Stimulated activated naive B cell treated with anti-CD40 and anti-IgM and Interleukin-4, amounts not matched to agents 10 μg/mL and 1 μg/mL and 100 μg/mL, for 72 hours (primary cell): ENCODE measurements around the gene CCL18.
"Not testable (repeated sequence)": the region's sequence is repeated elsewhere in the genome, so short reads cannot be mapped to it uniquely, and the experiment has no call there.

ENCODE experiments used
- ATAC-seq, 2 donors: fragments of 150-1000 bp; cut with Tn5 transposase; replicated peaks; 2 replicates each; pipeline ENCODE4 v1.10.0; 2021; ENCODE audit warnings: moderate library complexity in 1 of 2
- DNase-seq: peaks from one replicate; pipeline ENCODE4 v3.0.0; 2021
- H3K27ac Mint-ChIP-seq: one replicate; pipeline ENCODE4 v1.8.0; 2022; ENCODE audit warnings: mild to moderate bottlenecking, mixed read lengths
- H3K27me3 Mint-ChIP-seq, 2 donors: one replicate each; pipeline ENCODE4 v1.8.0; 2022; ENCODE audit warnings: mixed read lengths in 2 of 2
- H3K36me3 Mint-ChIP-seq, 2 donors: one replicate each; pipeline ENCODE4 v1.8.0; 2022; ENCODE audit warnings: mixed read lengths in 2 of 2, mild to moderate bottlenecking in 1 of 2
- H3K4me1 Mint-ChIP-seq, 2 donors: one replicate each; pipeline ENCODE4 v1.8.0; 2022; ENCODE audit warnings: mixed read lengths in 2 of 2, mild to moderate bottlenecking in 1 of 2
- H3K4me3 Mint-ChIP-seq, 2 donors: one replicate each; pipeline ENCODE4 v1.8.0; 2022; ENCODE audit warnings: mild to moderate bottlenecking in 2 of 2, mixed read lengths in 2 of 2, moderate library complexity in 1 of 2
- H3K9me3 Mint-ChIP-seq, 2 donors: one replicate each; pipeline ENCODE4 v1.8.0; 2022; ENCODE audit warnings: mixed read lengths in 2 of 2, mild to moderate bottlenecking in 1 of 2

The CCL18 gene

DNA sequence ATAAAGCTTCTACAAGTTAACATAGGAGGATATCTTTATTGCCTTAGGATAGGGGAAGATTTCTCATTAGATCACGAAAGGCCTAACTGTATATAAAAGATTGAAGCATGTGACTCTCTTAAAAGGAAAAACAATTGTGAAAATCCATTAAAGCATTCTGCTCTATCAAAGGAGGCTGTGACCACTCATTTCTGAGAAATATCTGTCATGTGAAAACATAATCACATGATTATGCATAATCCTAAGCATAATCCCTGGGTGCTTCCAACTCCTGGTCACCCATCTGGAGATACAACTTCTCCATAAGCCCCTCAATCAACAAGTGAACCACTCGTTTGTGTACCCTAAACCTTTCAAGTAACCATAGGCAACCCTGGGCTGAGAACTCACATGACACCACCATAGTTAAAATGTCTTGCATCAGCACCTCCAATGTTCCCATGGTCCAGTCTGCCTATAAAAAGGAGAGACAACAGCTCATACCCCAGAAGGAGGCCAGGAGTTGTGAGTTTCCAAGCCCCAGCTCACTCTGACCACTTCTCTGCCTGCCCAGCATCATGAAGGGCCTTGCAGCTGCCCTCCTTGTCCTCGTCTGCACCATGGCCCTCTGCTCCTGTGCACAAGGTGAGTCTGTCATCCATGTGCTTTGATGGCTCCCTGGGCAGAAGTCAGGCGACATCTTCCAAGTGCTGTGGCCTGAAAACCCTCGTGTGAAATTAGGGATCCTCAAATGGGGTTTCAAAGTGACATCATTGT is at the start of gene CCL18:
Gene CCL18 (plus strand): TSS at position 487 of the 756 bp plus-strand sequence. CDS start 71 bp downstream, at position 558.
- Mint-ChIP-seq H3K4me1 (peaks cover 3 to 6% of the 10 kb centered on the region in 2 donors), H3K4me3 (no peak within 1 kb of the TSS), H3K27me3 (no peaks in the 10 kb centered on the region), H3K9me3 (peaks cover 0 to 4% of the 10 kb centered on the region in 2 donors), H3K27ac (no peak within 1 kb of the TSS), H3K36me3 (peaks cover 0 to 2% of the 10 kb centered on the region in 2 donors)
- no peak for ATAC-seq
- no peak for DNase-seq

DNA sequence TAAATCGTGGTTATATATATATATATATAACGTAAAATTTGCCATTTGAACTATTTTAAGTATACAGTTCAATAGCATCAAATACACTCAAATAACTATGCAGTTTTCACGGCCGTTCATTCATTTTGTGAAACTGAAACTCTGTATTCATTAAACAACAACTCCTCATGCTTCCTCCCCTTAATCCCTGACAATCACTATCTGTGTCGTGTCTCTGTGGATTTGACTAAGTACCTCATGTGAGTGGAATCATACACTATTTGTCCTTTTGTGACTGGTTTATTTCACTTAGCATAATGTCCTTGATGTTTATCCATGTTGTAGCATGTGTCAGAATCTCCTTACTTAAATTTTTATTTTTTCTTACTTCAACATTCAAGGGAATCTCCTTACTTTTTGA is 49.1 kb upstream of the CCL18 start:
- Mint-ChIP-seq H3K4me3 (no peak overlapping the region), H3K27me3 (no peaks in the 10 kb centered on the region), H3K27ac (no peak overlapping the region)

GRCh38 chr17:36015895-36016294 is 48.2 kb upstream of the CCL18 start:
- H3K4me3 Mint-ChIP-seq, H3K27me3 Mint-ChIP-seq, H3K27ac Mint-ChIP-seq, DNase-seq, ATAC-seq, H3K9me3 Mint-ChIP-seq, H3K36me3 Mint-ChIP-seq: not testable (repeated sequence)
- H3K4me1 Mint-ChIP-seq = peaks cover 11 to 23% of the 10 kb centered on the region in 2 donors

More for the DNA sequence above, 49.1 kb upstream of the CCL18 start:
- H3K9me3 Mint-ChIP-seq = peaks cover 6 to 7% of the 10 kb centered on the region in 2 donors
- H3K4me1 Mint-ChIP-seq = peaks cover 11 to 23% of the 10 kb centered on the region in 2 donors
- ATAC-seq (no peak), DNase-seq (no peak)
- H3K36me3 Mint-ChIP-seq = peaks cover 0 to 4% of the 10 kb centered on the region in 2 donors

- Mint-ChIP-seq H3K27me3 (no peaks in the 10 kb centered on the region), H3K27ac (peak overlapping the region; percentile 20), H3K4me3 (no peak overlapping the region), H3K9me3 (peaks cover 6 to 7% of the 10 kb centered on the region in 2 donors), H3K36me3 (peaks cover 0 to 4% of the 10 kb centered on the region in 2 donors), H3K4me1 (peaks cover 11 to 23% of the 10 kb centered on the region in 2 donors)
- DNase-seq = no peak
- no peak for ATAC-seq
These were observed 47.5 kb upstream of the CCL18 start for GRCh38 chr17:36016555-36016954.

DNA sequence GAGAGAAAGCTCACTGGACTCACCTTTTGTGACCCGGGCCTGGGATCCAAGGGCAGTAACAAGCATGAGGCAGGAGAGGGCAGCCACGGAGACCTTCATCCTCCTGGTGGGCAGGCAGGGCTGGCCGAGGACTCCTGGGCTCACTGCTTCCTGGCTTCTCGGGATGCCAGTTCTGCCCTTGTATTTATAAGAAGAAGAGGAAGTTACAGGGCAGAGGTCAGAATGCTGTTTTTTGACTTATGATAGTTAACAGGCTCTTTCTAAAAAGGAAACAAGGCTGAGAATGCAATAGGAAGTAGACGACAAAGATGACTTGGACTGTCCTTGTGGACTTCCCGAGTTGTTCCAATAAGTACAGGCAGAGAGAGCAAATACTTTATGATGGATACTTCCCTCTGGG is 46.3 kb upstream of the CCL18 start, which contains the start of gene CCL23:
Gene CCL23 (minus strand): TSS at position 174 of the 400 bp plus-strand sequence. CDS start 75 bp downstream, at position 99.
- ATAC-seq = peak; percentile 45 to 48
- Mint-ChIP-seq H3K36me3 (no peaks in the 10 kb centered on the region), H3K27ac (no peak within 1 kb of the TSS), H3K4me1 (peaks cover 11 to 20% of the 10 kb centered on the region in 2 donors), H3K27me3 (peaks cover 0 to 10% of the 10 kb centered on the region in 2 donors), H3K9me3 (peaks cover 1 to 2% of the 10 kb centered on the region in 2 donors), H3K4me3 (no peak within 1 kb of the TSS)
- no peak for DNase-seq

GRCh38 chr17:36019423-36019822 is 44.6 kb upstream of the CCL18 start:
- Mint-ChIP-seq H3K4me1 (peaks cover 11 to 19% of the 10 kb centered on the region in 2 donors), H3K36me3 (no peaks in the 10 kb centered on the region), H3K27me3 (peaks cover 4 to 13% of the 10 kb centered on the region in 2 donors), H3K9me3 (peaks cover 0 to 2% of the 10 kb centered on the region in 2 donors), H3K4me3 (no peak overlapping the region), H3K27ac (no peak overlapping the region)
- ATAC-seq (no peak), DNase-seq (no peak)

- no peaks in the 10 kb centered on the region for H3K4me1 Mint-ChIP-seq
These were observed 39.8 kb upstream of the CCL18 start for GRCh38 chr17:36024106-36024869.

GRCh38 chr17:36027761-36028160 is 36.3 kb upstream of the CCL18 start:
- H3K9me3 Mint-ChIP-seq = no peaks in the 10 kb centered on the region
- H3K27me3 Mint-ChIP-seq = peaks cover 22 to 31% of the 10 kb centered on the region in 2 donors
- H3K4me1 Mint-ChIP-seq = no peaks in the 10 kb centered on the region
- H3K4me3 Mint-ChIP-seq = no peak overlapping the region
- no peaks in the 10 kb centered on the region for H3K36me3 Mint-ChIP-seq
- H3K27ac Mint-ChIP-seq = no peak overlapping the region
- DNase-seq (no peak), ATAC-seq (no peak)

More at GRCh38 chr17:36024106-36024869, 39.8 kb upstream of the CCL18 start:
- ATAC-seq = no peak
- Mint-ChIP-seq H3K4me3 (no peak overlapping the region), H3K9me3 (peaks cover 0 to 2% of the 10 kb centered on the region in 2 donors), H3K36me3 (no peaks in the 10 kb centered on the region), H3K27me3 (peaks cover 10 to 22% of the 10 kb centered on the region in 2 donors), H3K27ac (no peak overlapping the region)
- DNase-seq = no peak

GRCh38 chr17:36030956-36031355 is 33.1 kb upstream of the CCL18 start:
- DNase-seq (no peak), ATAC-seq (no peak)
- Mint-ChIP-seq H3K4me1 (peaks cover 7 to 18% of the 10 kb centered on the region in 2 donors), H3K27me3 (peaks cover 22 to 33% of the 10 kb centered on the region in 2 donors), H3K9me3 (no peaks in the 10 kb centered on the region), H3K36me3 (no peaks in the 10 kb centered on the region), H3K4me3 (no peak overlapping the region), H3K27ac (no peak overlapping the region)

DNA sequence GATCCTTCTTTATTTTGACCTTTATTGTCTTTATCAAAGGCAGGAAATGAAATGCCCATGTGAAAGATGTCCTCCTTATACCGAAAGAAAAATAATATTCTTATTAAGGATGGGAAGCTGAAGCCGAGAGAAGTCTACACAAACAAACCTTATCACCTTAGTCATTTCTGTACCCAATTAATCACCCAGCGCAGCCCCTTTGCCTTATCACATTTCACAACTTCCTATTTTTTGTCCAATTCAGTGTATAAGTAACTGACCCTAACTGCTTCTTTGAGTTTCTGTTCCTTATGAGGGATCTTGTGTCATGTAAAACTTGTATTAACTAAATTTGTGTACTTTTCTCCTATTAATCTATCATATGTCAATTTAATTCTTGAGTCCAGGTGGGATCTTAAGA is 29.9 kb upstream of the CCL18 start:
- Mint-ChIP-seq H3K36me3 (no peaks in the 10 kb centered on the region), H3K9me3 (no peaks in the 10 kb centered on the region), H3K27me3 (peaks cover 16 to 26% of the 10 kb centered on the region in 2 donors), H3K27ac (no peak overlapping the region), H3K4me1 (peaks cover 7 to 18% of the 10 kb centered on the region in 2 donors), H3K4me3 (no peak overlapping the region)
- peak; percentile 99 for ATAC-seq
- DNase-seq = peak; percentile 20

DNA sequence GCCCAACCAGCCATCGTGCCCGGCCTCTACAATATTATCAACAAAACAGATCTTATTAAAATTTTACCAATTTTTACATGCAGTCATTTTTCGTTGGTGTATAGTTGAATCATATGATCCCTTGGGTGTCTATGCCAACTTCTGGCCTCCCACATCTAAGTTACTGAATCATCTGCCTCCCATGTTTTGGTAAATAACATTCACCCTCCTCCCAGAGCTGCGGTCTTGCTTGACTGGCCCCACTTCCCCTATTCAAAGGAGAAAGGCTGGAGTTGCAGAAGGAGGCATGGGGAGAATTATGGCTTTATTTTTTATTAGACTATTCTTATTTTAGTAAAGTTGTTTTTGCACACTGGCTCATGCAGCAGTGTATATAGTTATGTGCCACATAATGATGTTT is 27.8 kb upstream of the CCL18 start:
- H3K4me3 Mint-ChIP-seq = no peak overlapping the region
- H3K9me3 Mint-ChIP-seq = no peaks in the 10 kb centered on the region
- H3K4me1 Mint-ChIP-seq = peaks cover 7 to 18% of the 10 kb centered on the region in 2 donors
- ATAC-seq = no peak
- H3K36me3 Mint-ChIP-seq = no peaks in the 10 kb centered on the region
- no peak for DNase-seq
- H3K27me3 Mint-ChIP-seq = peaks cover 4 to 15% of the 10 kb centered on the region in 2 donors
- no peak overlapping the region for H3K27ac Mint-ChIP-seq

GRCh38 chr17:36048066-36048465 is 16.0 kb upstream of the CCL18 start:
- peaks cover 5 to 17% of the 10 kb centered on the region in 2 donors for H3K36me3 Mint-ChIP-seq
- H3K27me3 Mint-ChIP-seq = peaks cover 22 to 31% of the 10 kb centered on the region in 2 donors
- H3K4me3 Mint-ChIP-seq = no peak overlapping the region
- ATAC-seq (no peak), DNase-seq (no peak)
- no peaks in the 10 kb centered on the region for H3K4me1 Mint-ChIP-seq
- H3K9me3 Mint-ChIP-seq = peaks cover 14 to 24% of the 10 kb centered on the region in 2 donors
- H3K27ac Mint-ChIP-seq = no peak overlapping the region

DNA sequence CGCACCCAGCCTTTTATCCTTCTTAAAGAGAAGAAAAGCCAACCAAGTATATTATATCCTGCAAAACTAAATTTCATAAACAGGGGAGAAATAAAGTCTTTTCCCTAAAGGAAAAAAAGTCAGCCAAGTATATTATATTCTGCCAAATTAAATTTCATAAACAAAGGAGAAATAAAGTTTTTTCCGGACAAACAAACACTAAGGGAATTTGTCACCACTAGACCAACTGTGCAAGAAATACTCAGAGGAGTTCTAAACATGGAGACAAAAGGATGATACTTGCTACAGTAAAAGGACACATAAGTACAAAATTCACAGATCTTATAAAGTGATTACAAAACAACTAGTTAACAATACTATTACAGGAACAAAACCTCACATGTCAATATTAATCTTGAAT is 14.4 kb upstream of the CCL18 start:
- Mint-ChIP-seq H3K27me3 (peaks cover 16 to 27% of the 10 kb centered on the region in 2 donors), H3K9me3 (peaks cover 14 to 24% of the 10 kb centered on the region in 2 donors), H3K4me1 (no peaks in the 10 kb centered on the region), H3K4me3 (no peak overlapping the region), H3K36me3 (peaks cover 5 to 17% of the 10 kb centered on the region in 2 donors), H3K27ac (no peak overlapping the region)
- no peak for DNase-seq
- ATAC-seq = no peak

- Mint-ChIP-seq H3K4me1 (peaks cover 0 to 2% of the 10 kb centered on the region in 2 donors), H3K27ac (no peak overlapping the region), H3K4me3 (no peak overlapping the region), H3K27me3 (peaks cover 7 to 10% of the 10 kb centered on the region in 2 donors), H3K36me3 (peaks cover 0 to 8% of the 10 kb centered on the region in 2 donors), H3K9me3 (peaks cover 10 to 11% of the 10 kb centered on the region in 2 donors)
- ATAC-seq = no peak
- DNase-seq = no peak
These were observed 8.9 kb upstream of the CCL18 start for GRCh38 chr17:36055171-36055570.
